Measurements from ENCODE around the gene UBA1.

UBA1 gene

DNA sequence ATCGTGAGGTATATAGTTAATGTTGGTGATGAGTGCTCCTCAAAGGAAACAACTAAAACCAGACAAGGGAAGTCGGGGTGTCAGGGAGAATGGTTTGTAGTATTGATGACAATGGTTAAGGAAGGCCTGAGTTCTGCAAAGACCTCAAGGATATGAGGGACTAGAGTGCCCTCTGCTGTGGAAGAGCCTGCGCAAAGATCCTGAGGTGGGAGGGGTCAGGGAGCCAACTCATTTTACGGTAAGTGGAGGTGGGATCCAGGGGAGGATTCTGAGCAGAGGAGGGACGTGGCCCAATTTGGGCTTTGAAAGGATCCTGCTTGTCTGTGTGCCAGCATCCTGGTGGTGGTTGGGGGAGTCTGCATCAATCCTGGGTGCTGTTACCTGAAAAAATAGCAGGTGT is 11.3 kb downstream of the UBA1 start:
- H3K79me2 ChIP-seq (ENCODE audit: control insufficient read depth, insufficient read depth, low read length), result no peaks in the 10 kb centered on the region
- no peak overlapping the region for H4K5ac ChIP-seq (ENCODE audit: low read length)
- H3K23ac ChIP-seq (ENCODE audit: low read length), result no peak overlapping the region
- no peaks in the 10 kb centered on the region for H3K27me3 ChIP-seq (ENCODE audit: insufficient read depth, low read length, poor library complexity)
- no peak overlapping the region for H3K4ac ChIP-seq (ENCODE audit: low read depth, low read length)
- no peak overlapping the region for H3K56ac ChIP-seq (ENCODE audit: low read length)
- H3K79me1 ChIP-seq (ENCODE audit: low read length), result peaks cover 2% of the 10 kb centered on the region
- no peak overlapping the region for H3K18ac ChIP-seq (ENCODE audit: low read length)
- WGBS (ENCODE audit: extremely low coverage, insufficient coverage, low lambda C conversion rate), result no CpG with 5 or more reads among the region's 5 CpGs
- H3K4me1 ChIP-seq (ENCODE audit: control insufficient read depth, low read depth, low read length), result no peaks in the 10 kb centered on the region
- H2BK5ac ChIP-seq (ENCODE audit: low read length), result no peak overlapping the region
- peaks cover 20% of the 10 kb centered on the region for H3K36me3 ChIP-seq (ENCODE audit: control insufficient read depth, insufficient read depth, low read length)
- no peak overlapping the region for H2BK15ac ChIP-seq (replicated peaks; ENCODE audit: low read depth)
- no peak overlapping the region for H3K27ac ChIP-seq (ENCODE audit: low read depth, low read length)
- no peak overlapping the region for H3K4me2 ChIP-seq (ENCODE audit: low read length)
- H3K9ac ChIP-seq (ENCODE audit: low read length), result no peak overlapping the region
- no peak overlapping the region for H2BK120ac ChIP-seq (ENCODE audit: low read depth, low read length)
- H3K4me3 ChIP-seq (ENCODE audit: low read length), result no peak overlapping the region
- no peak overlapping the region for H2AK5ac ChIP-seq (ENCODE audit: low read length)
- H4K8ac ChIP-seq (ENCODE audit: low read depth, low read length), result no peak overlapping the region
- DNase-seq, result no peak

DNA sequence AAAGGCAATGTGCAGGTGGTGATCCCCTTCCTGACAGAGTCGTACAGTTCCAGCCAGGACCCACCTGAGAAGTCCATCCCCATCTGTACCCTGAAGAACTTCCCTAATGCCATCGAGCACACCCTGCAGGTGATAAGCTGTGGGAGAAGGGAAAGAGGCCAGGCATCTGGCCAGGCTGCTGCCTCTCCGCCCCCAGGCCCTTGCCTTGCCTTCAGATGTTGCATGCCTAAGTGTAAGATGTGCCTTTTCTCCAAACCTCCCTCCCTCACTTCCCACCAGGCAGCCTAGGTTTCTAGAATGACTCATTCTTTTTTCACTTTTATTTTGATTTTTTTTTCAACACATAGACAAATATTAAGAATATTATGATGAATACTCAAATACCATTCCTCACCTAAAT is 12.7 kb downstream of the UBA1 start:
- Histone ChIP-seq H3K27me3 (ENCODE audit: insufficient read depth, low read length, poor library complexity) (no peaks in the 10 kb centered on the region), H3K18ac (ENCODE audit: low read length) (no peak overlapping the region), H3K79me1 (ENCODE audit: low read length) (no peaks in the 10 kb centered on the region), H3K4me3 (ENCODE audit: low read length) (no peak overlapping the region), H4K5ac (ENCODE audit: low read length) (no peak overlapping the region), H3K23ac (ENCODE audit: low read length) (no peak overlapping the region), H2AK5ac (ENCODE audit: low read length) (no peak overlapping the region), H3K9ac (ENCODE audit: low read length) (no peak overlapping the region), H3K79me2 (ENCODE audit: control insufficient read depth, insufficient read depth, low read length) (no peaks in the 10 kb centered on the region), H3K4me1 (ENCODE audit: control insufficient read depth, low read depth, low read length) (no peaks in the 10 kb centered on the region), H3K27ac (ENCODE audit: low read depth, low read length) (no peak overlapping the region), H3K4me2 (ENCODE audit: low read length) (no peak overlapping the region), H3K56ac (ENCODE audit: low read length) (no peak overlapping the region), H2BK15ac (replicated peaks; ENCODE audit: low read depth) (no peak overlapping the region), H2BK5ac (ENCODE audit: low read length) (no peak overlapping the region), H2BK120ac (ENCODE audit: low read depth, low read length) (no peak overlapping the region), H3K36me3 (ENCODE audit: control insufficient read depth, insufficient read depth, low read length) (peaks cover 12% of the 10 kb centered on the region), H4K8ac (ENCODE audit: low read depth, low read length) (no peak overlapping the region), H3K4ac (ENCODE audit: low read depth, low read length) (no peak overlapping the region)
- DNase-seq, result no peak
- WGBS (ENCODE audit: extremely low coverage, insufficient coverage, low lambda C conversion rate), result no CpG with 5 or more reads among the region's 3 CpGs

DNA sequence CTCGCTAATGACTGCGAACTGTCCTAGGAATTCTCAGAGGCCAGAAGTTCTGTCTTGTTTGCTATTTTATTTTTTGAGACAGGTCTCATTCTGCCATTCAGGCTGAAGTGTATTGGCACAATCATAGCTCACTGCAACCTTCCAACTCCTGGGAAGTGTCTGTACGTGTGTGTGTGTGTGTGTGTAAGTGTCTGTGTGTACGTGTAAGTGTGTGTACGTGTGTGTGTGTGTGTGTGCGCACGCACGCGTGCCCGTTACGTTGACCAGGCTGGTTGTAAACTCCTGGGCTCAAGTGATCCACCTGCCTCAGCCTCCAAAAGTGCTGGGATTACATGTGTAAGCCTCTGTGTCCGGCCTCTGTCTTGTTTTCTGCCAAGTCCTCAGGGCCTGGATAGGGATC is 14.5 kb downstream of the UBA1 start:
- no peaks in the 10 kb centered on the region for H3K4me1 ChIP-seq (ENCODE audit: control insufficient read depth, low read depth, low read length)
- no peak overlapping the region for H4K5ac ChIP-seq (ENCODE audit: low read length)
- no peak overlapping the region for H2AK5ac ChIP-seq (ENCODE audit: low read length)
- H3K27me3 ChIP-seq (ENCODE audit: insufficient read depth, low read length, poor library complexity), result no peaks in the 10 kb centered on the region
- H3K18ac ChIP-seq (ENCODE audit: low read length), result no peak overlapping the region
- H4K8ac ChIP-seq (ENCODE audit: low read depth, low read length), result no peak overlapping the region
- no CpG with 5 or more reads among the region's 12 CpGs for WGBS (ENCODE audit: extremely low coverage, insufficient coverage, low lambda C conversion rate)
- no peak overlapping the region for H2BK120ac ChIP-seq (ENCODE audit: low read depth, low read length)
- peaks cover 15% of the 10 kb centered on the region for H3K36me3 ChIP-seq (ENCODE audit: control insufficient read depth, insufficient read depth, low read length)
- H3K4ac ChIP-seq (ENCODE audit: low read depth, low read length), result no peak overlapping the region
- H3K27ac ChIP-seq (ENCODE audit: low read depth, low read length), result no peak overlapping the region
- H3K4me2 ChIP-seq (ENCODE audit: low read length), result no peak overlapping the region
- no peak for DNase-seq
- no peaks in the 10 kb centered on the region for H3K79me1 ChIP-seq (ENCODE audit: low read length)
- no peaks in the 10 kb centered on the region for H3K79me2 ChIP-seq (ENCODE audit: control insufficient read depth, insufficient read depth, low read length)
- H3K56ac ChIP-seq (ENCODE audit: low read length), result no peak overlapping the region
- H2BK5ac ChIP-seq (ENCODE audit: low read length), result no peak overlapping the region
- H3K23ac ChIP-seq (ENCODE audit: low read length), result no peak overlapping the region
- H3K4me3 ChIP-seq (ENCODE audit: low read length), result no peak overlapping the region
- no peak overlapping the region for H3K9ac ChIP-seq (ENCODE audit: low read length)
- no peak overlapping the region for H2BK15ac ChIP-seq (replicated peaks; ENCODE audit: low read depth)

DNA sequence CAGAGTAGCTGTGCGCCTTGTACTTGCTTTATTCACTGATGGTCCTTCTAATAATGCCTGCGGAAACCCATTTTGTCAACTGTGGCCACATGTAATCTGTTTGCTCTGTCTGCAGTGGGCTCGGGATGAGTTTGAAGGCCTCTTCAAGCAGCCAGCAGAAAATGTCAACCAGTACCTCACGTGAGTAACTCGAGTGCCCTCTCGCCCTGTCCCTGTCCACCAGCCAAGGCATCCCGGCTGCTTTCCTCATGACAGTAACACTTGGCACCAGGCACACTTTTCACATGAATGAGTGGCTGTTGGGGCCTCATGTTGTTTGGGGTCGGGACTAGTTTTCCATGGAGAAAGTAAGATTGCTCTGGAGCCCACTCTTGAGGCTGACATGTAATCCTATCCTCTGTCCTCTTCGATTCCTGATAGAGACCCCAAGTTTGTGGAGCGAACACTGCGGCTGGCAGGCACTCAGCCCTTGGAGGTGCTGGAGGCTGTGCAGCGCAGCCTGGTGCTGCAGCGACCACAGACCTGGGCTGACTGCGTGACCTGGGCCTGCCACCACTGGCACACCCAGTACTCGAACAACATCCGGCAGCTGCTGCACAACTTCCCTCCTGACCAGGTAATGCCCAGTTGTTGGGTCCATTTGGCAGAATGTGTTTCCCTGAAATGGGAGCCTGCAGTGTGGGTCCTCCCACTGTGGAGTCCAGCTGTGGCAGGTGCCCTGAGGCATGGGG is 16.0 kb downstream of the UBA1 start:
- Histone ChIP-seq H2BK15ac (replicated peaks; ENCODE audit: low read depth) (no peak overlapping the region), H4K5ac (ENCODE audit: low read length) (no peak overlapping the region), H4K8ac (ENCODE audit: low read depth, low read length) (no peak overlapping the region), H2BK120ac (ENCODE audit: low read depth, low read length) (no peak overlapping the region), H3K36me3 (ENCODE audit: control insufficient read depth, insufficient read depth, low read length) (peaks cover 15% of the 10 kb centered on the region), H3K27ac (ENCODE audit: low read depth, low read length) (no peak overlapping the region), H3K18ac (ENCODE audit: low read length) (no peak overlapping the region), H3K9ac (ENCODE audit: low read length) (no peak overlapping the region), H2BK5ac (ENCODE audit: low read length) (no peak overlapping the region), H3K4me2 (ENCODE audit: low read length) (no peak overlapping the region), H3K4ac (ENCODE audit: low read depth, low read length) (no peak overlapping the region), H3K27me3 (ENCODE audit: insufficient read depth, low read length, poor library complexity) (no peaks in the 10 kb centered on the region), H3K79me2 (ENCODE audit: control insufficient read depth, insufficient read depth, low read length) (no peaks in the 10 kb centered on the region), H3K23ac (ENCODE audit: low read length) (no peak overlapping the region), H3K4me1 (ENCODE audit: control insufficient read depth, low read depth, low read length) (no peaks in the 10 kb centered on the region), H3K79me1 (ENCODE audit: low read length) (no peaks in the 10 kb centered on the region), H3K4me3 (ENCODE audit: low read length) (no peak overlapping the region), H2AK5ac (ENCODE audit: low read length) (no peak overlapping the region), H3K56ac (ENCODE audit: low read length) (no peak overlapping the region)
- no peak for DNase-seq
- WGBS (ENCODE audit: extremely low coverage, insufficient coverage, low lambda C conversion rate), result no CpG with 5 or more reads among the region's 16 CpGs

DNA sequence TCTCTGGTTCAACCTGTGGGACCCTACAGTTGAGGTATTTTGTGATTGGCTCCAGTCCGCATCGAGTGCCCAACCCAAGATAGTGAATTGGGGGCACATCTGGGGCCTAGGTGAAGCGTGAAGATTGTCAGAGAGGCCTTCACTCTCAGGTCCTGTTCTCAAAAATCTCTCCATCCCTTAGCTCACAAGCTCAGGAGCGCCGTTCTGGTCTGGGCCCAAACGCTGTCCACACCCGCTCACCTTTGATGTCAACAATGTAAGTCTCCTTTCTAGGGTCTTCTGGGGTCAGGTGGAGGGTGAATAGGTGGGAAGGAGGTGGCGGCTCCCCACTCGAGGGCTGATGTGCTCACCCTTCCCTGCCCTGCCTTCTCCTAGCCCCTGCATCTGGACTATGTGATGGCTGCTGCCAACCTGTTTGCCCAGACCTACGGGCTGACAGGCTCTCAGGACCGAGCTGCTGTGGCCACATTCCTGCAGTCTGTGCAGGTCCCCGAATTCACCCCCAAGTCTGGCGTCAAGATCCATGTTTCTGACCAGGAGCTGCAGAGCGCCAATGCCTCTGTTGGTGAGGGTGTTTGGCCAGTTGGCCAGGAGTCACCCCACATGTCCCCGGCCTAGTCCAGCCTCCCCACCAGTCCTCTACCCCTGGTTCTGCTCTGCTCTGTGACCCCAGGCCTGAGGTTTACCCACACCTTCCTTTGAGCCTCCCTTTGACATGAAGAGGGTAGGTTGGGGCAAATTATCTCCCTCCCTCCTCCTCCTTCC is 17.2 kb downstream of the UBA1 start:
- Histone ChIP-seq H3K4me1 (ENCODE audit: control insufficient read depth, low read depth, low read length) (no peaks in the 10 kb centered on the region), H3K18ac (ENCODE audit: low read length) (no peak overlapping the region), H3K4me3 (ENCODE audit: low read length) (no peak overlapping the region), H3K4me2 (ENCODE audit: low read length) (no peak overlapping the region), H4K5ac (ENCODE audit: low read length) (no peak overlapping the region), H3K79me2 (ENCODE audit: control insufficient read depth, insufficient read depth, low read length) (no peaks in the 10 kb centered on the region), H3K27ac (ENCODE audit: low read depth, low read length) (no peak overlapping the region), H3K36me3 (ENCODE audit: control insufficient read depth, insufficient read depth, low read length) (peaks cover 15% of the 10 kb centered on the region), H3K79me1 (ENCODE audit: low read length) (no peaks in the 10 kb centered on the region), H2BK15ac (replicated peaks; ENCODE audit: low read depth) (no peak overlapping the region), H2BK120ac (ENCODE audit: low read depth, low read length) (no peak overlapping the region), H3K23ac (ENCODE audit: low read length) (no peak overlapping the region), H4K8ac (ENCODE audit: low read depth, low read length) (no peak overlapping the region), H2BK5ac (ENCODE audit: low read length) (no peak overlapping the region), H2AK5ac (ENCODE audit: low read length) (no peak overlapping the region), H3K56ac (ENCODE audit: low read length) (no peak overlapping the region), H3K4ac (ENCODE audit: low read depth, low read length) (no peak overlapping the region), H3K9ac (ENCODE audit: low read length) (no peak overlapping the region), H3K27me3 (ENCODE audit: insufficient read depth, low read length, poor library complexity) (no peaks in the 10 kb centered on the region)
- no peak for DNase-seq
- no CpG with 5 or more reads among the region's 15 CpGs for WGBS (ENCODE audit: extremely low coverage, insufficient coverage, low lambda C conversion rate)
